Ovary (tissue), 9 donors: ENCODE measurements around the gene PSENEN. TPM values are rescaled to one million over a fixed set of nuclear protein-coding genes. Genes with fewer than 3 reads are reported as not detected.

Experiments
- DNase-seq, 5 donors: peaks; one replicate each; pipeline ENCODE4 v3.0.0-alpha.2; 2019 to 2020
- H3K27ac ChIP-seq, 2 donors: fragments of 200-600 bp; one replicate each; pipeline versions ENCODE4 v1.5.1 to v1.8.0; 2019 to 2022
- H3K27me3 ChIP-seq: fragments of 200-600 bp; one replicate; pipeline ENCODE4 v1.8.0; 2022
- H3K36me3 ChIP-seq: fragments of 200-600 bp; sonication (generic); one replicate; pipeline ENCODE4 v1.5.1; 2019
- H3K4me1 ChIP-seq: one replicate; pipeline ENCODE4 v1.8.1; 2013; ENCODE audit warnings: mild to moderate bottlenecking, moderate library complexity; ENCODE audit not compliant: insufficient read depth
- H3K4me3 ChIP-seq: fragments of 200-600 bp; sonication (generic); one replicate; pipeline ENCODE4 v1.5.1; 2017
- H3K9me3 ChIP-seq, 2 donors: fragments of 200-600 bp in 1 of 2; sonication (generic) in 1 of 2; one replicate each; pipeline versions ENCODE4 v1.5.1 to v1.8.1; 2013 to 2019; ENCODE audit warnings: mild to moderate bottlenecking in 1 of 2, moderate library complexity in 1 of 2
- CTCF ChIP-seq, 3 donors: fragments of 450-650 bp in 2 of 3; fragments of 200-600 bp in 1 of 3; IDR thresholded peaks; one replicate each; pipeline versions ENCODE4 v1.5.1 to v1.8.0; 2016 to 2022; ENCODE audit warnings: antibody characterized with exemption in 3 of 3, mild to moderate bottlenecking in 1 of 3
- EP300 ChIP-seq: sonication (generic); formaldehyde crosslinking; IDR thresholded peaks from one replicate; pipeline ENCODE4 v1.6.1; 2017; ENCODE audit warnings: antibody characterized with exemption
- POLR2A ChIP-seq: fragments of 450-650 bp; IDR thresholded peaks from one replicate; pipeline ENCODE4 v1.6.1; 2017; ENCODE audit warnings: antibody characterized with exemption, mild to moderate bottlenecking, moderate library complexity
- WGBS, 3 donors: extraction: QIAGEN DNeasy Blood & Tissue Kit in 1 of 3; methylation state at CpG; one replicate each; pipeline versions ENCODE4 v1.1.5 to v1.1.7; 2013 to 2017; 5-methylcytosine and 5-hydroxymethylcytosine counted together
- intact Hi-C, 4 donors: fragments of 100-400 bp; cut with DNase I; formaldehyde crosslinking; loops; one replicate each; pipeline versions ENCODE4 v1.11.0 to v1.15.1; 2022 to 2023
- polyA plus RNA-seq, 2 donors: library from polyadenylated mRNA; stranded (reverse); fragments of 200-250 nt in 1 of 2; fragments of 350-450 nt in 1 of 2; fragmentation: Illumina TruSeq in 1 of 2; extraction: RNeasy Lipid Tissue Mini Kit (QIAGEN cat#74804) in 1 of 2; gene quantifications; one replicate each; pipeline ENCODE4 v1.2.3, GENCODE V29; 2013 to 2014
- total RNA-seq, 7 donors: library from RNA; depleted of rRNA in 2 of 7; stranded (reverse); fragments of >200 nt in 2 of 7; fragmentation: NEBNext Ultra II Directional in 3 of 7; extraction: Animal tissue kit (Norgen Biotek cat#: 25700) in 3 of 7; gene quantifications; one replicate each; pipeline versions ENCODE4 v1.1.0 to v1.2.4, GENCODE V29; 2016 to 2023
- donor health status: DM: no; HTN: no; CAD: no; lungs with moderate emphysema.
- donor health status: DM: no; HTN: no; CAD: no.
- donor health status: Bipolar disorder and iron deficiency.
- donor health status: DM: yes; HTN: yes; CAD: no.
- donor health status: DM: no; HTN: no; CAD: no.
- donor health status: DM: yes; HTN: yes; CAD: no.

PSENEN gene
- total and polyA plus RNA-seq, 9 donors: 23.4 to 90.4 (median 44.6) TPM

GRCh38 chr19:35703343-35703742 lies 42.1 kb upstream of the PSENEN start:
- H3K27ac ChIP-seq: no peak overlapping the region
- TF ChIP-seq EP300: no peak
- no peak for TF ChIP-seq POLR2A
- no peak for TF ChIP-seq CTCF (IDR thresholded peaks at IDR 0.05)
- intact Hi-C loops: no loop called here
- H3K4me3 ChIP-seq: no peak overlapping the region
- no peaks in the 10 kb centered on the region for H3K27me3 ChIP-seq
- H3K36me3 ChIP-seq: no peaks in the 10 kb centered on the region
- no peaks in the 10 kb centered on the region for H3K9me3 ChIP-seq
- WGBS, 3 donors: 35 to 56% (median 44%) methylated on average over 9 of the region's 9 CpGs
- H3K4me1 ChIP-seq: no peaks in the 10 kb centered on the region
- no peak for DNase-seq

GRCh38 chr19:35704218-35704617 lies 41.2 kb upstream of the PSENEN start, which contains the start of gene ZBTB32:
Gene ZBTB32, plus strand, starts transcription at chr19:35704558. Its CDS starts 10,069 bp downstream, at chr19:35714627.
- Histone ChIP-seq H3K4me3 (no peak within 1 kb of the TSS), H3K27ac (no peak within 1 kb of the TSS), H3K4me1 (no peaks in the 10 kb centered on the region), H3K36me3 (no peaks in the 10 kb centered on the region), H3K27me3 (no peaks in the 10 kb centered on the region), H3K9me3 (no peaks in the 10 kb centered on the region)
- TF ChIP-seq POLR2A (no peak), EP300 (no peak), CTCF (IDR thresholded peaks at IDR 0.05) (no peak)
- DNase-seq: peak in 2 of 5 donors; percentile 26 to 28
- intact Hi-C loops: no loop called here
- WGBS, 3 donors: 9 to 12% (median 9%) methylated on average over 24 of the region's 24 CpGs

GRCh38 chr19:35708391-35708790 lies 37.1 kb upstream of the PSENEN start:
- intact Hi-C loops: no loop called here
- no peak overlapping the region for H3K4me3 ChIP-seq
- no peak for DNase-seq
- H3K27me3 ChIP-seq: no peaks in the 10 kb centered on the region
- no peaks in the 10 kb centered on the region for H3K36me3 ChIP-seq
- H3K27ac ChIP-seq: no peak overlapping the region
- H3K4me1 ChIP-seq: no peaks in the 10 kb centered on the region
- 79 to 90% (median 86%) methylated on average over 1 of the region's 1 CpG for WGBS, 3 donors
- TF ChIP-seq POLR2A: no peak
- no peak for TF ChIP-seq EP300
- no peak for TF ChIP-seq CTCF (IDR thresholded peaks at IDR 0.05)
- H3K9me3 ChIP-seq: no peaks in the 10 kb centered on the region

- no peaks in the 10 kb centered on the region for H3K9me3 ChIP-seq
- 45 to 61% (median 52%) methylated on average over 13 of the region's 13 CpGs for WGBS, 3 donors
- H3K27me3 ChIP-seq: no peaks in the 10 kb centered on the region
- TF ChIP-seq POLR2A (no peak), EP300 (no peak), CTCF (IDR thresholded peaks at IDR 0.05) (no peak)
- DNase-seq: no peak
- no peak overlapping the region for H3K27ac ChIP-seq
- intact Hi-C loops: loop anchor here in 1 of 4 donors (10.0 kb wide), 1 partner anchor 104 kb away; the partner anchor contains the start of gene PRODH2
- H3K4me3 ChIP-seq: no peak overlapping the region
- no peaks in the 10 kb centered on the region for H3K36me3 ChIP-seq
- peaks cover 5% of the 10 kb centered on the region for H3K4me1 ChIP-seq
Observed at GRCh38 chr19:35710784-35711723, 34.4 kb upstream of the PSENEN start.
